Osteoblast (primary cell): ENCODE measurements around the gene MPG. TPM values are rescaled to one million over a fixed set of nuclear protein-coding genes. Genes with fewer than 3 reads are reported as not detected.

ENCODE experiments used
- DNase-seq: peaks from one replicate; pipeline ENCODE4 v3.0.0; 2011; ENCODE audit warnings: low spot score, mixed read lengths; ENCODE audit not compliant: insufficient read length; ENCODE audit errors: missing footprints
- H2AFZ ChIP-seq: 2 replicates; pipeline ENCODE4 v1.6.0; 2011; ENCODE audit warnings: mild to moderate bottlenecking, low read length
- H3K27ac ChIP-seq: 2 replicates; pipeline ENCODE4 v1.5.1; 2011; ENCODE audit warnings: mild to moderate bottlenecking, low read depth, low read length, moderate library complexity
- H3K27me3 ChIP-seq: 2 replicates; pipeline ENCODE4 v1.6.0; 2012; ENCODE audit warnings: mild to moderate bottlenecking, control low read depth, inconsistent platforms, low read length, moderate library complexity; ENCODE audit not compliant: insufficient read depth
- H3K36me3 ChIP-seq: 2 replicates; pipeline ENCODE4 v1.5.1; 2011; ENCODE audit warnings: mild to moderate bottlenecking, low read length, control low read depth, moderate library complexity; ENCODE audit not compliant: insufficient read depth
- H3K4me1 ChIP-seq: 2 replicates; pipeline ENCODE4 v1.5.1; 2011; ENCODE audit warnings: mild to moderate bottlenecking, low read length, control low read depth, moderate library complexity; ENCODE audit not compliant: insufficient read depth
- H3K4me2 ChIP-seq: 2 replicates; pipeline ENCODE4 v1.6.0; 2011; ENCODE audit warnings: mild to moderate bottlenecking, low read length; ENCODE audit not compliant: insufficient read depth
- H3K4me3 ChIP-seq: fragments of 200-600 bp; sonication (generic); 3 replicates; pipeline ENCODE4 v1.5.1; 2012; ENCODE audit warnings: mild to moderate bottlenecking, low read length, inconsistent platforms; ENCODE audit not compliant: insufficient read depth
- H3K79me2 ChIP-seq: 2 replicates; pipeline ENCODE4 v1.6.0; 2012; ENCODE audit warnings: mild to moderate bottlenecking, low read length, control low read depth, inconsistent platforms; ENCODE audit not compliant: insufficient read depth
- H3K9me3 ChIP-seq: 2 replicates; pipeline ENCODE4 v1.5.1; 2011; ENCODE audit warnings: low read depth, low read length, control low read depth
- H4K20me1 ChIP-seq: 2 replicates; pipeline ENCODE4 v1.6.0; 2012; ENCODE audit warnings: mild to moderate bottlenecking, low read length, control low read depth; ENCODE audit not compliant: insufficient read depth
- total RNA-seq: library from RNA; depleted of rRNA; stranded (reverse); fragments of >200 nt; gene quantifications from 2 replicates; pipeline ENCODE4 v1.2.3, GENCODE V29; 2012
- TF ChIP-seq, protein P1 (sequence below): IDR thresholded peaks from 2 replicates; pipeline ENCODE4 v1.5.1; 2011; ENCODE audit warnings: mild to moderate bottlenecking, low read depth, low read length, moderate library complexity; ENCODE audit errors: extremely low read depth

MPG gene
- total RNA-seq, 1 donor, result 180 TPM

DNA sequence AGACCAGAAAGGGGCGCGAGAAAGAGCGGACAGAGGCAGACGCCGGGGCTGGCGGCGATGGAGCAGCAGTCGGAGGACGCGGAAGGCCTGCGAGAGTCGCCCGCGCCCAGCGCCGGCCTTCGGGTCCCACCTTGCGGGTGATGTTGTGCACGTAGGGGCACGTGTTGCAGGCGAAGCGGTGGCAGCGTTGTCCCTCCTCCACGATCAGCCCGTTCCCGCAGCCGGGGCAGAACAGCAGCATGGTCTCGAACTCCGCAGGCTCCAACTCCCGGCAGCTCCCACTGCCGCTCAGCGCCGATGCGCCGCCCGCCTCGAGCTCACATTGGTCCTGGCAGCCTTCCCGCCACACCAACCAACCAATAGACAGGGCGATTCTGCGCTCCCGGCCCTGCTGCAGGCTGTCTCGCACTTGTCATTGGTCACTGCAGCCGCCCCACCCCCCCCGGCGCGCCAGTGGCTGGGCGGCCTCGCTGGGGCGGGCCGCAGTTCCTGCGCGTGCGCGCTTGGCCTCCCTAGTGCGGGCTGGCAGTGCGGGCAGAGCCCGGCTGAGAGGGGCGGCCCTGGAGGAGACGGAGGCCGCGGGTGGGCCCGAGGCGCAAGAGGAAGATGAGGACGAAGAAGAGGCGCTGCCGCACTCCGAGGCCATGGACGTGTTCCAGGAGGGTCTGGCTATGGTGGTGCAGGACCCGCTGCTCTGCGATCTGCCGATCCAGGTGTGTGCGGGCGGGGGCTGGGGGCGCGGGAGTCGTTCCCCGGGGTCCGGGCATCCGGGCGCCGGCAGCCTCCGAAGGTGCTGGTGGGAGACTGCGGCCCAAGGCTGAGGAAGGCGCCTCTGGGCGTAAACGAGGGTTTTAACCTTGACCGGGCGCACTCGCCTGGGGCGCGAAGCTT, 24.4 kb upstream of the MPG start, which contains the start of the genes POLR3K and SNRNP25:
TSS of gene POLR3K (minus strand) at position 263 of the 891 bp plus-strand sequence. CDS start at position 241, 22 bp downstream.
TSS of gene SNRNP25 (plus strand) at position 483 of the 891 bp plus-strand sequence. CDS start at position 672, 189 bp downstream.
- peak; percentile 100 for DNase-seq
- Histone ChIP-seq H3K4me1 (peaks cover 6% of the 10 kb centered on the region), H3K27ac (peak within 1 kb of the TSS; percentile 64), H3K36me3 (peaks cover 42% of the 10 kb centered on the region), H3K4me3 (peak within 1 kb of the TSS; percentile 92), H3K79me2 (peaks cover 21% of the 10 kb centered on the region), H3K9me3 (no peaks in the 10 kb centered on the region), H3K4me2 (peak within 1 kb of the TSS; percentile 95), H4K20me1 (peaks cover 15% of the 10 kb centered on the region), H2AFZ (peak within 1 kb of the TSS; percentile 95), H3K27me3 (no peaks in the 10 kb centered on the region)
- TF ChIP-seq, protein P1, sequence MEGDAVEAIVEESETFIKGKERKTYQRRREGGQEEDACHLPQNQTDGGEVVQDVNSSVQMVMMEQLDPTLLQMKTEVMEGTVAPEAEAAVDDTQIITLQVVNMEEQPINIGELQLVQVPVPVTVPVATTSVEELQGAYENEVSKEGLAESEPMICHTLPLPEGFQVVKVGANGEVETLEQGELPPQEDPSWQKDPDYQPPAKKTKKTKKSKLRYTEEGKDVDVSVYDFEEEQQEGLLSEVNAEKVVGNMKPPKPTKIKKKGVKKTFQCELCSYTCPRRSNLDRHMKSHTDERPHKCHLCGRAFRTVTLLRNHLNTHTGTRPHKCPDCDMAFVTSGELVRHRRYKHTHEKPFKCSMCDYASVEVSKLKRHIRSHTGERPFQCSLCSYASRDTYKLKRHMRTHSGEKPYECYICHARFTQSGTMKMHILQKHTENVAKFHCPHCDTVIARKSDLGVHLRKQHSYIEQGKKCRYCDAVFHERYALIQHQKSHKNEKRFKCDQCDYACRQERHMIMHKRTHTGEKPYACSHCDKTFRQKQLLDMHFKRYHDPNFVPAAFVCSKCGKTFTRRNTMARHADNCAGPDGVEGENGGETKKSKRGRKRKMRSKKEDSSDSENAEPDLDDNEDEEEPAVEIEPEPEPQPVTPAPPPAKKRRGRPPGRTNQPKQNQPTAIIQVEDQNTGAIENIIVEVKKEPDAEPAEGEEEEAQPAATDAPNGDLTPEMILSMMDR, result no peak

- H4K20me1 ChIP-seq, result peaks cover 15% of the 10 kb centered on the region
- H3K4me1 ChIP-seq, result peaks cover 6% of the 10 kb centered on the region
- H3K27me3 ChIP-seq, result no peaks in the 10 kb centered on the region
- no peaks in the 10 kb centered on the region for H3K9me3 ChIP-seq
- H3K4me2 ChIP-seq, result peak overlapping the region; percentile 95
- peak overlapping the region; percentile 86 for H2AFZ ChIP-seq
- peak overlapping the region; percentile 48 for H3K27ac ChIP-seq
- TF ChIP-seq, protein P1, result no peak
- no peak for DNase-seq
- H3K4me3 ChIP-seq, result peak overlapping the region; percentile 92
- peaks cover 21% of the 10 kb centered on the region for H3K79me2 ChIP-seq
- peaks cover 47% of the 10 kb centered on the region for H3K36me3 ChIP-seq
Observed at GRCh38 chr16:54237-54581, 23.8 kb upstream of the MPG start.

- H3K79me2 ChIP-seq, result peaks cover 21% of the 10 kb centered on the region
- H3K4me1 ChIP-seq, result peaks cover 6% of the 10 kb centered on the region
- TF ChIP-seq, protein P1, result no peak
- no peak overlapping the region for H3K4me3 ChIP-seq
- H3K27ac ChIP-seq, result no peak overlapping the region
- peaks cover 15% of the 10 kb centered on the region for H4K20me1 ChIP-seq
- no peak overlapping the region for H3K4me2 ChIP-seq
- peaks cover 62% of the 10 kb centered on the region for H3K36me3 ChIP-seq
- peak; percentile 62 for DNase-seq
- no peaks in the 10 kb centered on the region for H3K27me3 ChIP-seq
- H2AFZ ChIP-seq, result no peak overlapping the region
- H3K9me3 ChIP-seq, result no peaks in the 10 kb centered on the region
Observed at GRCh38 chr16:55571-56136, 22.4 kb upstream of the MPG start.

GRCh38 chr16:56231-56927, 21.6 kb upstream of the MPG start:
- Histone ChIP-seq H3K27ac (no peak overlapping the region), H3K27me3 (no peaks in the 10 kb centered on the region), H3K79me2 (peaks cover 14% of the 10 kb centered on the region), H3K9me3 (no peaks in the 10 kb centered on the region), H3K36me3 (peaks cover 60% of the 10 kb centered on the region), H3K4me1 (peaks cover 6% of the 10 kb centered on the region), H2AFZ (no peak overlapping the region), H3K4me2 (no peak overlapping the region), H4K20me1 (peaks cover 12% of the 10 kb centered on the region), H3K4me3 (no peak overlapping the region)
- TF ChIP-seq, protein P1, result no peak
- peak; percentile 85 for DNase-seq
